MCF 10A (cell line): Measurements from ENCODE around the gene LRRC8A. TPM values are rescaled to one million over a fixed set of nuclear protein-coding genes. Genes with fewer than 3 reads are reported as not detected.

Experiments
- BruUV-seq: library from RNA; stranded (reverse); fragments of 400-500 nt; replicated peaks from 2 replicates; lab custom pipeline; 2021; lab: Mats Ljungman, UMichigan
- CTCF ChIA-PET: fragments of 300-600 bp; sonication (Branson Sonifier 250); formaldehyde crosslinking; extraction: SDS; loops from one replicate; lab custom pipeline; 2021; ENCODE audit warnings: antibody characterized with exemption, inconsistent platforms; lab: Yijun Ruan, JAX
- POLR2A ChIA-PET: fragments of 300-600, 350-650 bp; sonication (Branson Sonifier 250); formaldehyde crosslinking; extraction: SDS; loops from one replicate; lab custom pipeline; 2020; ENCODE audit warnings: antibody characterized with exemption, inconsistent platforms; lab: Yijun Ruan, JAX
- DNase-seq: peaks from one replicate; pipeline ENCODE4 v3.0.0-alpha.2; 2018; ENCODE audit not compliant: unreplicated experiment
- H3K27ac Mint-ChIP-seq: one replicate; pipeline ENCODE4 v1.8.0; 2022; ENCODE audit warnings: mild to moderate bottlenecking, low read depth, mixed read lengths; ENCODE audit not compliant: unreplicated experiment
- H3K27me3 Mint-ChIP-seq: one replicate; pipeline ENCODE4 v1.8.0; 2022; ENCODE audit warnings: mixed read lengths; ENCODE audit not compliant: insufficient read depth, unreplicated experiment
- H3K36me3 Mint-ChIP-seq: one replicate; pipeline ENCODE4 v1.8.0; 2022; ENCODE audit warnings: mild to moderate bottlenecking, moderate library complexity, mixed read lengths; ENCODE audit not compliant: insufficient read depth, unreplicated experiment
- H3K4me1 Mint-ChIP-seq: one replicate; pipeline ENCODE4 v1.8.0; 2022; ENCODE audit warnings: mixed read lengths; ENCODE audit not compliant: insufficient read depth, unreplicated experiment
- H3K4me3 Mint-ChIP-seq: one replicate; pipeline ENCODE4 v1.8.0; 2022; ENCODE audit warnings: mild to moderate bottlenecking, moderate library complexity, mixed read lengths; ENCODE audit not compliant: unreplicated experiment
- H3K9me3 Mint-ChIP-seq: one replicate; pipeline ENCODE4 v1.8.0; 2022; ENCODE audit warnings: mixed read lengths; ENCODE audit not compliant: unreplicated experiment
- CTCF ChIP-seq: fragments of 200-600 bp; IDR thresholded peaks from one replicate; pipeline ENCODE4 v1.8.0; 2022; ENCODE audit warnings: antibody characterized with exemption, mild to moderate bottlenecking; ENCODE audit not compliant: unreplicated experiment
- intact Hi-C: fragments of 100-400 bp; cut with micrococcal nuclease; formaldehyde crosslinking; loops from 2 replicates; pipeline ENCODE4 v1.14.1; 2022
- total RNA-seq: library from RNA; stranded (reverse); gene quantifications from 2 replicates; pipeline ENCODE4 v1.2.3, GENCODE V29; 2022

The LRRC8A gene
- total RNA-seq, 1 experiment from 2014 or later, result 30.9 TPM

- intact Hi-C loops, result no loop called here
- BruUV-seq, result no TSS peak
- POLR2A ChIA-PET, result interaction anchor here (0.6 to 1.7 kb wide), 5 partner anchors 20 to 1059 kb away, joined by 3 to 9 read pairs (median 3); partner anchors contain the start of genes DOLK, KYAT1, LRRC8A and NUP188
- H3K27ac Mint-ChIP-seq, result peak overlapping the region; percentile 54
- no peak for DNase-seq
- H3K27me3 Mint-ChIP-seq, result no peaks in the 10 kb centered on the region
- peaks cover 14% of the 10 kb centered on the region for H3K4me1 Mint-ChIP-seq
- no peaks in the 10 kb centered on the region for H3K36me3 Mint-ChIP-seq
- H3K4me3 Mint-ChIP-seq, result no peak overlapping the region
- TF ChIP-seq CTCF, result no peak
- CTCF ChIA-PET, result interaction anchor here (0.6 to 12.7 kb wide), 13 partner anchors 10 to 115 kb away, joined by 3 to 172 read pairs (median 5); partner anchors contain the start of gene ENDOG
- H3K9me3 Mint-ChIP-seq, result no peaks in the 10 kb centered on the region
Observed at GRCh38 chr9:128861501-128861900, 20.4 kb upstream of the LRRC8A start.

- Mint-ChIP-seq H3K9me3 (no peaks in the 10 kb centered on the region), H3K27me3 (no peaks in the 10 kb centered on the region), H3K4me3 (no peak overlapping the region), H3K4me1 (peaks cover 14% of the 10 kb centered on the region), H3K36me3 (no peaks in the 10 kb centered on the region), H3K27ac (peak overlapping the region; percentile 54)
- DNase-seq, result no peak
- ChIA-PET POLR2A (interaction anchor here (0.6 to 1.7 kb wide), 4 partner anchors 19 to 86 kb away, joined by 3 to 9 read pairs (median 4); partner anchors contain the start of genes DOLK, KYAT1, LRRC8A and NUP188), CTCF (interaction anchor here (0.7 to 12.7 kb wide), 13 partner anchors 9 to 114 kb away, joined by 3 to 172 read pairs (median 5); partner anchors contain the start of gene ENDOG)
- no TSS peak for BruUV-seq
- TF ChIP-seq CTCF, result no peak
- intact Hi-C loops, result loop anchor here (2.0 kb wide), 1 partner anchor 16 kb away; no protein-coding TSS in a partner anchor
Observed at GRCh38 chr9:128862401-128862851, 19.5 kb upstream of the LRRC8A start.

GRCh38 chr9:128863647-128864046, 18.3 kb upstream of the LRRC8A start:
- POLR2A ChIA-PET, result interaction anchor here (0.8 to 1.0 kb wide), 2 partner anchors 26 to 65 kb away, joined by 3 to 4 read pairs; no protein-coding TSS in a partner anchor
- DNase-seq, result peak; percentile 77
- CTCF ChIA-PET, result interaction anchor here (0.6 to 12.7 kb wide), 16 partner anchors 10 to 500 kb away, joined by 3 to 172 read pairs (median 4); partner anchors contain the start of genes PHYHD1 and SPOUT1
- BruUV-seq, result no TSS peak
- Mint-ChIP-seq H3K4me3 (no peak overlapping the region), H3K27me3 (no peaks in the 10 kb centered on the region), H3K9me3 (no peaks in the 10 kb centered on the region), H3K27ac (no peak overlapping the region), H3K36me3 (peaks cover 4% of the 10 kb centered on the region), H3K4me1 (peaks cover 14% of the 10 kb centered on the region)
- TF ChIP-seq CTCF, result peak; percentile 95
- intact Hi-C loops, result loop anchor here (1.0 to 2.0 kb wide), 2 partner anchors 15 to 65 kb away; no protein-coding TSS in a partner anchor
